Gastroesophageal sphincter (tissue), 3 donors: ENCODE results near the gene INAVA.

ENCODE experiments used
- CTCF ChIP-seq, 4 experiments: fragments of 200-600 bp in 2 of 4; fragments of 450-650 bp in 2 of 4; sonication (generic) in 1 of 4; IDR thresholded peaks; one replicate each; pipeline ENCODE4 v1.5.1; 2017 to 2019; ENCODE audit warnings: antibody characterized with exemption in 4 of 4, mild to moderate bottlenecking in 2 of 4, moderate library complexity in 2 of 4
- EP300 ChIP-seq: sonication (generic); formaldehyde crosslinking; IDR thresholded peaks from one replicate; pipeline ENCODE4 v1.6.1; 2017; ENCODE audit warnings: antibody characterized with exemption, mild to moderate bottlenecking
- POLR2A ChIP-seq, 2 donors: fragments of 450-650 bp; IDR thresholded peaks; one replicate each; pipeline ENCODE4 v1.6.1; 2017; ENCODE audit warnings: antibody characterized with exemption in 2 of 2, mild to moderate bottlenecking in 2 of 2, moderate library complexity in 1 of 2
- POLR2AphosphoS5 ChIP-seq: sonication (generic); formaldehyde crosslinking; IDR thresholded peaks from one replicate; pipeline ENCODE4 v1.6.1; 2017; ENCODE audit warnings: antibody characterized with exemption

DNA sequence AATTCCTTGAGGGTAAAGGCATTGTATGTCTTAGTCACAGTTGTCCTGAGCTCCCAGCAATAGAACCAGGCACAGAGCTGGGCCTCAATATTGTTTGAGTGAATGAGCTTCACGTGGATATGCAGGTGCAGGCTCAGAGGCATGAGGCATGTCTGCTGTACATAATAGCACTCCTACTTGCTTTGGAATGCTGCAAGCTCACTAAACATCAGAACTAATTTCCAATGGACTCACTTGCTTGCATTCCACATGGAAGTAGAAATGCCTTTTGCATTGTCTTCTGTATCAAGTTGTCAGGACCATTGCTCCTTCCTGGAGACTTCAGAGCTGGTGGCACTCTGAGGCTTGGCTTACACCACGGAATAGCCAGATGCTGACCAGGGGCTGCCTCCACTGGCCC is 37.1 kb downstream of the INAVA start:
- TF ChIP-seq CTCF (IDR thresholded peaks at IDR 0.05) = no peak
- TF ChIP-seq EP300 = no peak
- no peak for TF ChIP-seq POLR2AphosphoS5
- no peak for TF ChIP-seq POLR2A (IDR thresholded peaks at IDR 0.05)
